Right atrium auricular region (tissue), 2 donors: ENCODE measurements around the gene DNAH10. TPM values are rescaled to one million over a fixed set of nuclear protein-coding genes. Genes with fewer than 3 reads are reported as not detected.

Experiments
- DNase-seq: peaks from one replicate; pipeline ENCODE4 v3.0.0-alpha.2; 2019; ENCODE audit warnings: low spot score
- H3K27ac ChIP-seq, 2 donors: fragments of 200-600 bp; sonication (generic); 1 replicate in 1 of 2; 2 replicates in 1 of 2; pipeline ENCODE4 v1.5.1; 2016 to 2019
- H3K27me3 ChIP-seq, 2 donors: fragments of 200-600 bp; sonication (generic); one replicate each; pipeline versions ENCODE4 v1.5.1 to v1.6.0; 2017 to 2019
- H3K36me3 ChIP-seq: fragments of 200-600 bp; sonication (generic); one replicate; pipeline ENCODE4 v1.5.1; 2016
- H3K4me1 ChIP-seq, 2 donors: fragments of 200-600 bp; sonication (generic); one replicate each; pipeline versions ENCODE4 v1.5.1 to v1.6.0; 2017 to 2019
- H3K4me3 ChIP-seq, 2 donors: fragments of 200-600 bp; sonication (generic); 1 replicate in 1 of 2; 2 replicates in 1 of 2; pipeline ENCODE4 v1.5.1; 2017 to 2019; ENCODE audit warnings: mild to moderate bottlenecking in 1 of 2, moderate library complexity in 1 of 2
- H3K9me3 ChIP-seq, 2 donors: fragments of 200-600 bp; sonication (generic); one replicate each; pipeline ENCODE4 v1.5.1; 2019
- total RNA-seq, 2 donors: library from RNA; depleted of rRNA; stranded (reverse); fragments of >200 nt; gene quantifications; one replicate each; pipeline ENCODE4 v1.1.0, GENCODE V29; 2016
- TF ChIP-seq, protein P1 (sequence below), 2 donors: fragments of 200-600 bp; sonication (generic); IDR thresholded peaks; one replicate each; pipeline ENCODE4 v1.5.1; 2019; ENCODE audit warnings: antibody characterized with exemption in 2 of 2

DNAH10 gene
- total RNA-seq, 2 donors from 2014 or later: 0.11 TPM; not detected in 1

DNA sequence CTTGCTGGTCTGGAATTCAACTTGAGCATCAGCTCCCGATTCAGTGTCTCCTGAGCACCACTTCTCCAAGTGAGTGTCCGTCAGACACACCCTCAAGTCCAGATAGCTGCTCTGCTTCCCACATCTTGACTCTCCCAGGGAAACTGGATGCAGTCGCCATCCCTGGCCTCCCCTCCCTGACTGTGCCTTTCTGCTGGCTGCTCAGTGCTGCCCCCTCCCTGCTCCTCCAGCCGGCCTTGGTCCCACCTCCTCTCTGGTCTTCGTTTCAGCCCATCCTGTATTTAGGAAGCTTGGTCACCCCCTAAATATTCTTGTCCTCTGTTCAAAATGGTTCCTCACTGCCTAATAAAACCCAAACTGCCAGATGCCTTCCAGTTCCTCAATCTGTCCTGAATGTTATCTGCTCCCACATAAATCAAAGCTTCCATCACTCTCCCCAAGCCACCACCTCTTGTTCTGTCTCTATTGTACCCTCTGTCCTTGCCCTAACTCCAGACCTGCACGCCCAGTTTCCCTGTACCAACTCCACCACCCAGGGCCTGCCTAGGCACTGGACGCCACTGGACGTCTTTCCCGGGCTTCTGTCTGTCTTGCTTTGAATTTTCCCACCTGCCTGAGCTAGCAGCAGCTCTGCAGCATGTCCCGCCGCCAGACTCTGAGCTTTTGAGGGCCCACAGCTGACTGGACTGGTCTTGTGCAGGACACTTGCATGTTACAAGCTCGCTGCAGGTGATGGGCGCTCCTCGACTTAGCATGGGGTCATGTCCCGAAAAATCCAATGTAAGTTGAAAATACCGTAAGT is 176.8 kb downstream of the DNAH10 start:
- no peaks in the 10 kb centered on the region for H3K9me3 ChIP-seq
- TF ChIP-seq, protein P1, sequence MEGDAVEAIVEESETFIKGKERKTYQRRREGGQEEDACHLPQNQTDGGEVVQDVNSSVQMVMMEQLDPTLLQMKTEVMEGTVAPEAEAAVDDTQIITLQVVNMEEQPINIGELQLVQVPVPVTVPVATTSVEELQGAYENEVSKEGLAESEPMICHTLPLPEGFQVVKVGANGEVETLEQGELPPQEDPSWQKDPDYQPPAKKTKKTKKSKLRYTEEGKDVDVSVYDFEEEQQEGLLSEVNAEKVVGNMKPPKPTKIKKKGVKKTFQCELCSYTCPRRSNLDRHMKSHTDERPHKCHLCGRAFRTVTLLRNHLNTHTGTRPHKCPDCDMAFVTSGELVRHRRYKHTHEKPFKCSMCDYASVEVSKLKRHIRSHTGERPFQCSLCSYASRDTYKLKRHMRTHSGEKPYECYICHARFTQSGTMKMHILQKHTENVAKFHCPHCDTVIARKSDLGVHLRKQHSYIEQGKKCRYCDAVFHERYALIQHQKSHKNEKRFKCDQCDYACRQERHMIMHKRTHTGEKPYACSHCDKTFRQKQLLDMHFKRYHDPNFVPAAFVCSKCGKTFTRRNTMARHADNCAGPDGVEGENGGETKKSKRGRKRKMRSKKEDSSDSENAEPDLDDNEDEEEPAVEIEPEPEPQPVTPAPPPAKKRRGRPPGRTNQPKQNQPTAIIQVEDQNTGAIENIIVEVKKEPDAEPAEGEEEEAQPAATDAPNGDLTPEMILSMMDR (IDR thresholded peaks at IDR 0.05): no peak
- DNase-seq: no peak
- H3K4me1 ChIP-seq: peaks cover 0 to 8% of the 10 kb centered on the region in 2 donors
- peaks cover 51% of the 10 kb centered on the region for H3K36me3 ChIP-seq
- no peak overlapping the region for H3K27ac ChIP-seq
- H3K4me3 ChIP-seq: no peak overlapping the region
- no peaks in the 10 kb centered on the region for H3K27me3 ChIP-seq

DNA sequence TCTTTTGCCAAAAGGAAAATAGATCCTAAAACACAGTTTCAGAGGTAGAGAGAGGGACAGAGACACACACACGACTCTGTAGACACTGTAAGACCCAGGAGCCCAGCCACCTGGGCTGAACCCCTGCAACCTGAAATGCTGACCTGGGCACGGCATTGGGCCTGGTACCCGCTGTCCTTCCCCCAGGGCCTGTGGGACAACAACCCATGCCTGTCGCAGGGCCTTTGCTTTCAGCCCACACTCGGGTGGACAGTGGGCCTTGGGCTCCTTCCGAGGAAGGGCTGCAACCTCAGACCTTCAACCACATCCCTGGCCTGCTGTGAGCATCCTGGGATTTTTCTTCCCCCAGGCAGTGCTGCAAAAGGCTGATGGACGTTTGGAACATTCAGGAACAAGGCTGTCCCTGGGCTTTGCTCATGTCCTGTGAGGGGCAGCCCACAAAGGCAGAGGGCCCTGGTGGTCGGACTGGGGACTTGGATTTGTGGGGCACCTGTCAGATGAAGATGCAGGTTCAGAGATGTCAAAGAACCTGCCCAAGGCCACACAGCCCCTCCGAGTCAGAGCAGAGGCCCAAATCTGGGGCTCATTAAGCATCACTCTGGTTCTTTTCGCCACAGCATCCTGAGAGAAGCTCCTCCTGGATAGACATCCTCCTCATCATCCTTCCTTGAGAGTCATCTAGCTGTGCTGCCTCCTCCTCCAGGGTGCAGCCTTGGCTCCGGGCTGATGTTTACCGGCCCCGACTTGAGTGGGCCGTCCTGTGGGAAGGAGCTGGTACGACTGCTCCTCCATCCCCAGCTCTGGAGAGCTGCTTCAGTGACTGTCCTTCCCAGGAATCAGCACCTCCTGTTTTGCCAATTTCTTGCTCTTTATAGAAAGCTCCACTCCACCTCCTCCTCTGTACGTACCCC is 177.9 kb downstream of the DNAH10 start:
- H3K4me1 ChIP-seq: peaks cover 0 to 8% of the 10 kb centered on the region in 2 donors
- no peak for DNase-seq
- H3K27ac ChIP-seq: no peak overlapping the region
- no peak overlapping the region for H3K4me3 ChIP-seq
- no peaks in the 10 kb centered on the region for H3K9me3 ChIP-seq
- H3K36me3 ChIP-seq: peaks cover 51% of the 10 kb centered on the region
- TF ChIP-seq, protein P1 (IDR thresholded peaks at IDR 0.05): no peak
- H3K27me3 ChIP-seq: no peaks in the 10 kb centered on the region

DNA sequence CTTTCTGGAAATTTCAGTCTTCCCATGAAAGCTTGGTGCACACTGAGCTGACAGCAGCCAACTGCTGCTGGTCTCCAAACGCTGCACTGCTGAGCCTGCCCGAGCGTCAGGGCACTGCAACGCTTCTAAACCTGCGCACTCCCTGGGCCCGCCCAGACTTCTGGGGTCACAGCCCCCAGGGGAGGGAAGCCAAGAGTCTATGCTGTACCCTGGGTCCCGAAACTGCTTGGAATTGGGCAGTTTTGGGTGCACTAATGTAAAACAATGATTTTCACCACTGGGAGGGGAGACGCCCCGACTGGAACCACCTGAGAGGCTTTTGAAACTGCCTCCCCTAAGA is 178.5 kb downstream of the DNAH10 start:
- DNase-seq: no peak
- no peak overlapping the region for H3K27ac ChIP-seq
- TF ChIP-seq, protein P1 (IDR thresholded peaks at IDR 0.05): no peak
- no peaks in the 10 kb centered on the region for H3K9me3 ChIP-seq
- no peak overlapping the region for H3K4me3 ChIP-seq
- no peaks in the 10 kb centered on the region for H3K27me3 ChIP-seq
- peaks cover 0 to 8% of the 10 kb centered on the region in 2 donors for H3K4me1 ChIP-seq
- H3K36me3 ChIP-seq: peaks cover 51% of the 10 kb centered on the region

DNA sequence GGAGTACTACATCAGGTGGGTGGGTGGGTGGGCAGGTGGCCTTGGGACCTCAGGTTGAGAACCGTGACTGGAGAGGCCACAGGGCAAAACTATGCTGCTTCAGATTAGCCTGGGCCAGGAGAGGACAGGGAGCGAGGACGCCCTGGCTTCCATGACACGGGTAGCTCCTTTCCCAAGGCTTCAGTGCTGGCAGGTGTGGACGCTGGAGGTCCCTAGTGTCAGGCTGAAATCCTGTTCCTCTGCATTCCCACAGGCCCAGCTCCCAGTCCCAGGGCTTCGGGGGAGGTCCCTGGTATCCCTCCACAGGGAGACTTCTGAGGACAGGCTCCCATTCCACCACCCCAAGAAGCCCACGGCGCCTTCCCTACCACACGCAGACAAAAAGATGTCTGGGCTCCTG is 178.9 kb downstream of the DNAH10 start:
- Histone ChIP-seq H3K27ac (no peak overlapping the region), H3K27me3 (no peaks in the 10 kb centered on the region), H3K9me3 (no peaks in the 10 kb centered on the region), H3K4me3 (no peak overlapping the region), H3K4me1 (peaks cover 0 to 8% of the 10 kb centered on the region in 2 donors), H3K36me3 (peaks cover 51% of the 10 kb centered on the region)
- DNase-seq: no peak
- TF ChIP-seq, protein P1 (IDR thresholded peaks at IDR 0.05): no peak

DNA sequence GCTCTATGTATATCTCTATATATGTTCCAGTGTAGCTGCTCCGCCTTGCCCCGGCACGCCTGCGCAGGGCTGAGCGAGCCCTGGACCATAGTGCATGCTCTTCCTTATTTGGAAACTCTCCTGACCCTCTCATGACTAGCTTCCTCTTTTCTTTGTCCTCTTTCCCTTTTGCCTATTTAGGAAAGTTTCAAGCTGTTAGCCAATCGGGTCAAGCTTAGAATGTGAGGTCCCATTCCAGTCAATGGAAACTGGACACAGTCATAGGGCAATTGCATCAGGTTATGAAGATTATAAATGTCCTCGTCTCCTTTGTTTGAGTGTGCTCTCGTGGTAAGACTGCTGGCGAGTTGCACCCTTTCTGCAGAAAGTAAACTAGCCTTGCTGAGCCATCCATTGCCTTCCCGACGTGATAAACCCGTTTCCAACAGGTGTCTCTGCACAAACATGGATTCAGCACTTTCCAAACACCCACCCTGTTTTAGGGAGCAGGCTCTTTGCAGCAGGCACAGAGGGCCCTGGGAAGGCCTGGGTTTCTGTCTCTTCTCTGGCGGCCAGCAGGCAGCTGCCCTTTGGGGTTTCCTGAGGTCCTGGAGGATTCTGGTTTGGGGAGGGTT is 179.6 kb downstream of the DNAH10 start:
- Histone ChIP-seq H3K36me3 (peaks cover 47% of the 10 kb centered on the region), H3K27ac (no peak overlapping the region), H3K4me3 (no peak overlapping the region), H3K9me3 (no peaks in the 10 kb centered on the region), H3K27me3 (no peaks in the 10 kb centered on the region), H3K4me1 (peaks cover 0 to 15% of the 10 kb centered on the region in 2 donors)
- DNase-seq: no peak
- TF ChIP-seq, protein P1 (IDR thresholded peaks at IDR 0.05): no peak
